ENCODE measurements around the gene CLMN. TPM values are rescaled to one million over a fixed set of nuclear protein-coding genes. Genes with fewer than 3 reads are reported as not detected.

The CLMN gene
- total and polyA plus RNA-seq, 2 of the 13 experiments (the other 11 are each of a cell fraction or from before 2014, with no cell fraction given), result 15.1 to 16.7 TPM

GRCh38 chr14:95339301-95339865 lies 19.7 kb upstream of the CLMN start (continued):
- TF ChIP-seq ZNF768 (CRISPR knock-in tag; IDR thresholded peaks at IDR 0.05), result peak; percentile 65; the same call in 1 of the 2 replicates
- TF ChIP-seq, protein P1, sequence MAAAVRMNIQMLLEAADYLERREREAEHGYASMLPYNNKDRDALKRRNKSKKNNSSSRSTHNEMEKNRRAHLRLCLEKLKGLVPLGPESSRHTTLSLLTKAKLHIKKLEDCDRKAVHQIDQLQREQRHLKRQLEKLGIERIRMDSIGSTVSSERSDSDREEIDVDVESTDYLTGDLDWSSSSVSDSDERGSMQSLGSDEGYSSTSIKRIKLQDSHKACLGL (CRISPR knock-in tag; IDR thresholded peaks at IDR 0.05), result 0 out of 2 replicates have a peak, but pooled peaks have one; percentile 27
- peak; percentile 62; the same call in 1 of the 2 replicates for TF ChIP-seq ZMYM3 (CRISPR knock-in tag; IDR thresholded peaks at IDR 0.05)
- no peak for TF ChIP-seq ZMYM2 (CRISPR knock-in tag; IDR thresholded peaks at IDR 0.05)
- TF ChIP-seq EP300 (IDR thresholded peaks at IDR 0.05; ENCODE audit: low read depth in 2 of 2, low read length in 2 of 2), result peak in 1 of 2 experiments; percentile 31; a peak in 1 of 4 replicates
- TF ChIP-seq EP300 (CRISPR knock-in tag; IDR thresholded peaks at IDR 0.05; ENCODE audit: borderline replicate concordance), result no peak
- TF ChIP-seq KLF6 (CRISPR knock-in tag; IDR thresholded peaks at IDR 0.05), result no peak
- TF ChIP-seq POGZ (CRISPR knock-in tag; IDR thresholded peaks at IDR 0.05), result no peak
- TF ChIP-seq TFDP2 (CRISPR knock-in tag; IDR thresholded peaks at IDR 0.05), result no peak
- TF ChIP-seq ZNF652 (CRISPR knock-in tag; IDR thresholded peaks at IDR 0.05; ENCODE audit: borderline replicate concordance, low read depth), result no peak
- TF ChIP-seq MED1 (CRISPR knock-in tag; IDR thresholded peaks at IDR 0.05), result no peak
- TF ChIP-seq NAIF1 (CRISPR knock-in tag; IDR thresholded peaks at IDR 0.05; ENCODE audit: borderline replicate concordance), result no peak
- TF ChIP-seq RARA (CRISPR knock-in tag; IDR thresholded peaks at IDR 0.05), result peak; percentile 46
- TF ChIP-seq RORA (CRISPR knock-in tag; IDR thresholded peaks at IDR 0.05), result no peak
- TF ChIP-seq, protein P2, sequence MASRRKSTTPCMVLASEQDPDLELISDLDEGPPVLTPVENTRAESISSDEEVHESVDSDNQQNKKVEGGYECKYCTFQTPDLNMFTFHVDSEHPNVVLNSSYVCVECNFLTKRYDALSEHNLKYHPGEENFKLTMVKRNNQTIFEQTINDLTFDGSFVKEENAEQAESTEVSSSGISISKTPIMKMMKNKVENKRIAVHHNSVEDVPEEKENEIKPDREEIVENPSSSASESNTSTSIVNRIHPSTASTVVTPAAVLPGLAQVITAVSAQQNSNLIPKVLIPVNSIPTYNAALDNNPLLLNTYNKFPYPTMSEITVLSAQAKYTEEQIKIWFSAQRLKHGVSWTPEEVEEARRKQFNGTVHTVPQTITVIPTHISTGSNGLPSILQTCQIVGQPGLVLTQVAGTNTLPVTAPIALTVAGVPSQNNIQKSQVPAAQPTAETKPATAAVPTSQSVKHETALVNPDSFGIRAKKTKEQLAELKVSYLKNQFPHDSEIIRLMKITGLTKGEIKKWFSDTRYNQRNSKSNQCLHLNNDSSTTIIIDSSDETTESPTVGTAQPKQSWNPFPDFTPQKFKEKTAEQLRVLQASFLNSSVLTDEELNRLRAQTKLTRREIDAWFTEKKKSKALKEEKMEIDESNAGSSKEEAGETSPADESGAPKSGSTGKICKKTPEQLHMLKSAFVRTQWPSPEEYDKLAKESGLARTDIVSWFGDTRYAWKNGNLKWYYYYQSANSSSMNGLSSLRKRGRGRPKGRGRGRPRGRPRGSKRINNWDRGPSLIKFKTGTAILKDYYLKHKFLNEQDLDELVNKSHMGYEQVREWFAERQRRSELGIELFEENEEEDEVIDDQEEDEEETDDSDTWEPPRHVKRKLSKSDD (CRISPR knock-in tag; IDR thresholded peaks at IDR 0.05; ENCODE audit: low read depth), result no peak
- peak; percentile 20; the same call in 1 of the 2 replicates for TF ChIP-seq MAX (IDR thresholded peaks at IDR 0.05)
- TF ChIP-seq ZNF709 (CRISPR knock-in tag; IDR thresholded peaks at IDR 0.05), result no peak
- TF ChIP-seq ZNF207 (IDR thresholded peaks at IDR 0.05; ENCODE audit: borderline replicate concordance), result no peak
- TF ChIP-seq, protein P3, sequence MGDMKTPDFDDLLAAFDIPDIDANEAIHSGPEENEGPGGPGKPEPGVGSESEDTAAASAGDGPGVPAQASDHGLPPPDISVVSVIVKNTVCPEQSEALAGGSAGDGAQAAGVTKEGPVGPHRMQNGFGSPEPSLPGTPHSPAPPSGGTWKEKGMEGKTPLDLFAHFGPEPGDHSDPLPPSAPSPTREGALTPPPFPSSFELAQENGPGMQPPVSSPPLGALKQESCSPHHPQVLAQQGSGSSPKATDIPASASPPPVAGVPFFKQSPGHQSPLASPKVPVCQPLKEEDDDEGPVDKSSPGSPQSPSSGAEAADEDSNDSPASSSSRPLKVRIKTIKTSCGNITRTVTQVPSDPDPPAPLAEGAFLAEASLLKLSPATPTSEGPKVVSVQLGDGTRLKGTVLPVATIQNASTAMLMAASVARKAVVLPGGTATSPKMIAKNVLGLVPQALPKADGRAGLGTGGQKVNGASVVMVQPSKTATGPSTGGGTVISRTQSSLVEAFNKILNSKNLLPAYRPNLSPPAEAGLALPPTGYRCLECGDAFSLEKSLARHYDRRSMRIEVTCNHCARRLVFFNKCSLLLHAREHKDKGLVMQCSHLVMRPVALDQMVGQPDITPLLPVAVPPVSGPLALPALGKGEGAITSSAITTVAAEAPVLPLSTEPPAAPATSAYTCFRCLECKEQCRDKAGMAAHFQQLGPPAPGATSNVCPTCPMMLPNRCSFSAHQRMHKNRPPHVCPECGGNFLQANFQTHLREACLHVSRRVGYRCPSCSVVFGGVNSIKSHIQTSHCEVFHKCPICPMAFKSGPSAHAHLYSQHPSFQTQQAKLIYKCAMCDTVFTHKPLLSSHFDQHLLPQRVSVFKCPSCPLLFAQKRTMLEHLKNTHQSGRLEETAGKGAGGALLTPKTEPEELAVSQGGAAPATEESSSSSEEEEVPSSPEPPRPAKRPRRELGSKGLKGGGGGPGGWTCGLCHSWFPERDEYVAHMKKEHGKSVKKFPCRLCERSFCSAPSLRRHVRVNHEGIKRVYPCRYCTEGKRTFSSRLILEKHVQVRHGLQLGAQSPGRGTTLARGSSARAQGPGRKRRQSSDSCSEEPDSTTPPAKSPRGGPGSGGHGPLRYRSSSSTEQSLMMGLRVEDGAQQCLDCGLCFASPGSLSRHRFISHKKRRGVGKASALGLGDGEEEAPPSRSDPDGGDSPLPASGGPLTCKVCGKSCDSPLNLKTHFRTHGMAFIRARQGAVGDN (CRISPR knock-in tag; IDR thresholded peaks at IDR 0.05), result peak; percentile 36
- TF ChIP-seq MZF1 (CRISPR knock-in tag; IDR thresholded peaks at IDR 0.05; ENCODE audit: borderline replicate concordance), result no peak
- no peak for TF ChIP-seq KLF9 (CRISPR knock-in tag; IDR thresholded peaks at IDR 0.05; ENCODE audit: low read depth)
- TF ChIP-seq ZNF629 (CRISPR knock-in tag; conservative IDR thresholded peaks at IDR 0.05), result peak; percentile 93
- no peak for TF ChIP-seq KMT2A (CRISPR knock-in tag; IDR thresholded peaks at IDR 0.05)

Measured in HepG2 (cell line).